DOHH2 (cell line): ENCODE data around the gene RNF212.

Experiments
- EZH2phosphoT487 ChIP-seq: fragments of 200-600 bp; sonication (generic); IDR thresholded peaks from 2 replicates; pipeline ENCODE4 v1.6.1; 2017; ENCODE audit warnings: borderline replicate concordance, mild to moderate bottlenecking, antibody characterized with exemption, low read length, moderate library complexity, mixed read lengths
- TF ChIP-seq, protein P1 (sequence below): fragments of 200-600 bp; sonication (generic); IDR thresholded peaks from one replicate; pipeline ENCODE4 v1.5.1; 2014; ENCODE audit warnings: antibody characterized with exemption, mild to moderate bottlenecking, low read depth, low read length; ENCODE audit not compliant: poor library complexity, severe bottlenecking

GRCh38 chr4:1087371-1087770, 26.0 kb downstream of the RNF212 start:
- TF ChIP-seq, protein P1, sequence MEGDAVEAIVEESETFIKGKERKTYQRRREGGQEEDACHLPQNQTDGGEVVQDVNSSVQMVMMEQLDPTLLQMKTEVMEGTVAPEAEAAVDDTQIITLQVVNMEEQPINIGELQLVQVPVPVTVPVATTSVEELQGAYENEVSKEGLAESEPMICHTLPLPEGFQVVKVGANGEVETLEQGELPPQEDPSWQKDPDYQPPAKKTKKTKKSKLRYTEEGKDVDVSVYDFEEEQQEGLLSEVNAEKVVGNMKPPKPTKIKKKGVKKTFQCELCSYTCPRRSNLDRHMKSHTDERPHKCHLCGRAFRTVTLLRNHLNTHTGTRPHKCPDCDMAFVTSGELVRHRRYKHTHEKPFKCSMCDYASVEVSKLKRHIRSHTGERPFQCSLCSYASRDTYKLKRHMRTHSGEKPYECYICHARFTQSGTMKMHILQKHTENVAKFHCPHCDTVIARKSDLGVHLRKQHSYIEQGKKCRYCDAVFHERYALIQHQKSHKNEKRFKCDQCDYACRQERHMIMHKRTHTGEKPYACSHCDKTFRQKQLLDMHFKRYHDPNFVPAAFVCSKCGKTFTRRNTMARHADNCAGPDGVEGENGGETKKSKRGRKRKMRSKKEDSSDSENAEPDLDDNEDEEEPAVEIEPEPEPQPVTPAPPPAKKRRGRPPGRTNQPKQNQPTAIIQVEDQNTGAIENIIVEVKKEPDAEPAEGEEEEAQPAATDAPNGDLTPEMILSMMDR: no peak
- no peak for TF ChIP-seq EZH2phosphoT487
